Body of pancreas (tissue), 4 donors: ENCODE measurements around the gene AREL1. TPM values are rescaled to one million over a fixed set of nuclear protein-coding genes. Genes with fewer than 3 reads are reported as not detected.

Source experiments
- ATAC-seq: fragments of 150-250 bp; one replicate; pipeline ENCODE4 v1.9.1; 2016
- DNase-seq, 4 donors: peaks; one replicate each; pipeline ENCODE4 v3.0.0-alpha.2; 2019
- H3K27ac ChIP-seq, 4 donors: fragments of 200-600 bp; sonication (generic); 1 replicate in 3 of 4; 2 replicates in 1 of 4; pipeline versions ENCODE4 v1.5.1 to v1.6.1; 2016 to 2019; ENCODE audit warnings: mild to moderate bottlenecking in 1 of 4, mixed read lengths in 1 of 4, moderate library complexity in 1 of 4
- H3K27me3 ChIP-seq, 2 donors: fragments of 200-600 bp; sonication (generic); one replicate each; pipeline ENCODE4 v1.6.0; 2016; ENCODE audit warnings: mild to moderate bottlenecking in 1 of 2
- H3K36me3 ChIP-seq, 2 donors: fragments of 200-600 bp; sonication (generic); replicated peaks in 1 of 2; 2 replicates each; pipeline ENCODE4 v1.5.1; 2016; ENCODE audit warnings: low read depth in 2 of 2; ENCODE audit not compliant: insufficient read depth in 1 of 2
- H3K4me1 ChIP-seq: fragments of 200-600 bp; sonication (generic); one replicate; pipeline ENCODE4 v1.6.0; 2016
- H3K4me3 ChIP-seq, 2 donors: fragments of 200-600 bp; sonication (generic); 1 replicate in 1 of 2; 2 replicates in 1 of 2; pipeline ENCODE4 v1.5.1; 2016 to 2019
- H3K9me3 ChIP-seq, 3 donors: fragments of 200-600 bp; sonication (generic); 1 replicate in 2 of 3; 2 replicates in 1 of 3; pipeline ENCODE4 v1.5.1; 2016
- CTCF ChIP-seq, 7 experiments: fragments of 450-650 bp in 4 of 7; fragments of 200-600 bp in 3 of 7; sonication (generic) in 3 of 7; IDR thresholded peaks; one replicate each; pipeline ENCODE4 v1.5.1; 2016 to 2019; ENCODE audit warnings: antibody characterized with exemption in 7 of 7
- POLR2A ChIP-seq, 3 donors: fragments of 450-650 bp; IDR thresholded peaks; one replicate each; pipeline ENCODE4 v1.6.1; 2016; ENCODE audit warnings: antibody characterized with exemption in 3 of 3, mild to moderate bottlenecking in 2 of 3
- WGBS, 2 donors: methylation state at CpG; one replicate each; pipeline ENCODE4 v1.1.5; 2017; 5-methylcytosine and 5-hydroxymethylcytosine counted together
- intact Hi-C: fragments of 100-400 bp; cut with DNase I; formaldehyde crosslinking; loops from one replicate; pipeline ENCODE4 v1.15.1; 2023
- total RNA-seq, 2 donors: library from RNA; depleted of rRNA; stranded (reverse); fragments of >200 nt; gene quantifications; one replicate each; pipeline ENCODE4 v1.1.0, GENCODE V29; 2016

The AREL1 gene
- total RNA-seq, 2 donors from 2014 or later, result 10.6 to 21.1 TPM

- ATAC-seq (no peak), DNase-seq (no peak)
- Histone ChIP-seq H3K4me3 (no peak overlapping the region), H3K9me3 (no peaks in the 10 kb centered on the region), H3K4me1 (peaks cover 70% of the 10 kb centered on the region), H3K36me3 (no peaks in the 10 kb centered on the region), H3K27ac (no peak overlapping the region), H3K27me3 (no peaks in the 10 kb centered on the region)
- 73 to 79% methylated on average over 8 of the region's 8 CpGs for WGBS, 2 donors
- intact Hi-C loops, result no loop called here
- TF ChIP-seq CTCF (IDR thresholded peaks at IDR 0.05) (no peak), POLR2A (IDR thresholded peaks at IDR 0.05) (no peak)
Measured at GRCh38 chr14:74614508-74615495, 98.1 kb downstream of the AREL1 start.

GRCh38 chr14:74613211-74613914 is 99.5 kb downstream of the AREL1 start:
- 53 to 54% methylated on average over 16 of the region's 16 CpGs for WGBS, 2 donors
- intact Hi-C loops, result no loop called here
- H3K36me3 ChIP-seq, result no peaks in the 10 kb centered on the region
- no peaks in the 10 kb centered on the region for H3K9me3 ChIP-seq
- no peak for ATAC-seq
- peaks cover 67% of the 10 kb centered on the region for H3K4me1 ChIP-seq
- H3K27ac ChIP-seq, result no peak overlapping the region
- no peaks in the 10 kb centered on the region for H3K27me3 ChIP-seq
- DNase-seq, result no peak
- TF ChIP-seq POLR2A (IDR thresholded peaks at IDR 0.05), result no peak
- TF ChIP-seq CTCF (IDR thresholded peaks at IDR 0.05), result no peak
- H3K4me3 ChIP-seq, result no peak overlapping the region

GRCh38 chr14:74612350-74613021 is 100.4 kb downstream of the AREL1 start:
- 11 to 18% methylated on average over 16 to 30 of the region's 69 CpGs for WGBS, 2 donors
- TF ChIP-seq CTCF (IDR thresholded peaks at IDR 0.05) (peak; percentile 48 to 98 (median 87)), POLR2A (IDR thresholded peaks at IDR 0.05) (peak in 2 of 3 donors; percentile 15 to 24)
- intact Hi-C loops, result no loop called here
- peak overlapping the region in 1 of 4 donors; percentile 19 for H3K27ac ChIP-seq
- no peaks in the 10 kb centered on the region for H3K36me3 ChIP-seq
- no peaks in the 10 kb centered on the region for H3K9me3 ChIP-seq
- ATAC-seq (peak; percentile 81), DNase-seq (peak; percentile 80 to 90 (median 84))
- peaks cover 58% of the 10 kb centered on the region for H3K4me1 ChIP-seq
- H3K4me3 ChIP-seq, result peak overlapping the region; percentile 58 to 62
- H3K27me3 ChIP-seq, result no peaks in the 10 kb centered on the region

GRCh38 chr14:74611650-74612349 is 101.1 kb downstream of the AREL1 start, which contains the start of gene LTBP2:
Gene LTBP2, minus strand, starts transcription at chr14:74612237. Its CDS starts 293 bp downstream, at chr14:74611944.
- Histone ChIP-seq H3K4me3 (peak within 1 kb of the TSS; percentile 58 to 62), H3K27me3 (no peaks in the 10 kb centered on the region), H3K4me1 (peaks cover 51% of the 10 kb centered on the region), H3K27ac (peak within 1 kb of the TSS in 1 of 4 donors; percentile 19), H3K9me3 (no peaks in the 10 kb centered on the region), H3K36me3 (no peaks in the 10 kb centered on the region)
- DNase-seq, result peak in 3 of 4 donors; percentile 33 to 42 (median 35)
- intact Hi-C loops, result no loop called here
- no peak for TF ChIP-seq POLR2A (IDR thresholded peaks at IDR 0.05)
- TF ChIP-seq CTCF (IDR thresholded peaks at IDR 0.05), result no peak
- WGBS, 2 donors, result 0 to 4% methylated on average over 9 to 56 of the region's 70 CpGs
- peak; percentile 3 for ATAC-seq
